Heart left ventricle (tissue), 16 donors: ENCODE results near the gene C6orf132. TPM values are rescaled to one million over a fixed set of nuclear protein-coding genes. Genes with fewer than 3 reads are reported as not detected.
A peak's percentile ranks its signal among the peaks of the same experiment; 100 is the strongest.

ENCODE experiments used
- ATAC-seq, 4 donors: fragments of 200-7000 bp; cut with Tn5 transposase; one replicate each; pipeline ENCODE4 v1.9.1; 2020 to 2022; ENCODE audit warnings: moderate library complexity in 4 of 4, mild to moderate bottlenecking in 3 of 4, moderate number of reproducible peaks in 1 of 4
- DNase-seq, 5 donors: peaks; one replicate each; pipeline ENCODE4 v3.0.0-alpha.2; 2020
- H3K27ac ChIP-seq, 12 donors: fragments of 200-600 bp; sonication (generic) in 4 of 12; one replicate each; pipeline versions ENCODE4 v1.5.0 to v1.8.0; 2016 to 2022; ENCODE audit warnings: mild to moderate bottlenecking in 2 of 12
- H3K27me3 ChIP-seq, 9 donors: fragments of 200-600 bp; sonication (generic) in 2 of 9; one replicate each; pipeline versions ENCODE4 v1.5.1 to v1.8.0; 2016 to 2022; ENCODE audit warnings: mild to moderate bottlenecking in 3 of 9
- H3K36me3 ChIP-seq, 9 donors: fragments of 200-600 bp; sonication (generic) in 2 of 9; one replicate each; pipeline versions ENCODE4 v1.5.0 to v1.8.0; 2018 to 2022; ENCODE audit warnings: mild to moderate bottlenecking in 2 of 9
- H3K4me1 ChIP-seq, 12 donors: fragments of 200-600 bp; sonication (generic) in 4 of 12; one replicate each; pipeline versions ENCODE4 v1.5.0 to v1.8.0; 2016 to 2022; ENCODE audit warnings: mild to moderate bottlenecking in 3 of 12
- H3K4me3 ChIP-seq, 12 donors: fragments of 200-600 bp; sonication (generic) in 4 of 12; one replicate each; pipeline versions ENCODE4 v1.5.0 to v1.8.0; 2017 to 2022; ENCODE audit warnings: mild to moderate bottlenecking in 9 of 12, moderate library complexity in 4 of 12
- H3K9me3 ChIP-seq, 12 donors: fragments of 200-600 bp; sonication (generic) in 4 of 12; one replicate each; pipeline versions ENCODE4 v1.5.0 to v1.8.0; 2016 to 2022; ENCODE audit warnings: mild to moderate bottlenecking in 1 of 12
- CTCF ChIP-seq, 12 donors: fragments of 200-600 bp; sonication (generic) in 4 of 12; IDR thresholded peaks; one replicate each; pipeline versions ENCODE4 v1.5.0 to v1.8.0; 2018 to 2022; ENCODE audit warnings: antibody characterized with exemption in 12 of 12, mild to moderate bottlenecking in 5 of 12
- POLR2A ChIP-seq, 2 donors: fragments of 450-650 bp; IDR thresholded peaks; one replicate each; pipeline ENCODE4 v1.6.1; 2017; ENCODE audit warnings: antibody characterized with exemption in 2 of 2, mild to moderate bottlenecking in 2 of 2, moderate library complexity in 2 of 2
- WGBS, 4 donors: extraction: QIAGEN DNeasy Blood & Tissue Kit in 2 of 4; methylation state at CpG; one replicate each; pipeline versions ENCODE4 v1.1.5 to v1.1.7; 2013 to 2018; 5-methylcytosine and 5-hydroxymethylcytosine counted together
- intact Hi-C, 10 donors: fragments of 100-400 bp; cut with DNase I; formaldehyde crosslinking; loops; one replicate each; pipeline versions ENCODE4 v1.11.1 to v1.14.2; 2022
- polyA plus RNA-seq, 2 donors: library from polyadenylated mRNA; stranded (reverse); fragments of 200-250 nt; gene quantifications; one replicate each; pipeline ENCODE4 v1.2.3, GENCODE V29; 2013
- total RNA-seq, 9 donors: library from RNA; depleted of rRNA in 2 of 9; stranded (reverse); fragments of >200 nt in 2 of 9; fragmentation: NEBNext Ultra II Directional in 3 of 9; extraction: Animal tissue kit (Norgen Biotek cat#: 25700) in 3 of 9; gene quantifications; one replicate each; pipeline versions ENCODE4 v1.1.0 to v1.2.4, GENCODE V29; 2016 to 2023
- donor health status: ischemic (EF 13 %, LVEDD 7.1; RV severe dilation, severe dysfunction).
- donor health status: healthy with polysubstance abuse.
- donor health status: DM: no; HTN: yes; CAD: no.
- donor health status: DM: no; HTN: no; CAD: no.
- donor health status: ischemic (EF 25% LVEDD 6.9; RV normal size, moderate dysfunction).
- donor health status: ischemic (EF 25% LVEDD 5.7; RV mildly dilated, moderate dysfunction).
- donor health status: healthy.
- donor health status: DM: yes; HTN: yes; CAD: no.
- donor health status: ischemic (EF 35%, LVEDD 5.7; RV mildly dilated, moderate dysfunction).
- donor health status: nonischemic (EF 11% LVEDD 7.7; RV severe dilation, severe dysfunction).
- donor health status: DM: yes; HTN: yes; CAD: no.
- donor health status: PGD.
- donor health status: ischemic (EF 29% LVEDD 5.4; RV normal size, mild dysfunction).
- donor health status: nonischemic (EF 23%, LVEDD 6.1; RV moderate dilation, normal function).

C6orf132 gene
- total and polyA plus RNA-seq, 11 donors: 0.30 to 5.7 (median 2.2) TPM

GRCh38 chr6:42125231-42125630 lies 17.2 kb downstream of the C6orf132 start:
- H3K4me1 ChIP-seq: peaks cover 0 to 24% (median 5%) of the 10 kb centered on the region in 12 donors
- DNase-seq (no peak), ATAC-seq (no peak)
- TF ChIP-seq POLR2A (IDR thresholded peaks at IDR 0.05): no peak
- no peak for TF ChIP-seq CTCF (IDR thresholded peaks at IDR 0.05)
- no peak overlapping the region for H3K27ac ChIP-seq
- H3K4me3 ChIP-seq: no peak overlapping the region
- H3K36me3 ChIP-seq: no peaks in the 10 kb centered on the region
- H3K9me3 ChIP-seq: no peaks in the 10 kb centered on the region
- 76 to 80% (median 78%) methylated on average over 14 of the region's 14 CpGs for WGBS, 4 donors
- H3K27me3 ChIP-seq: no peaks in the 10 kb centered on the region
- intact Hi-C loops: no loop called here

GRCh38 chr6:42124223-42124836 lies 18.1 kb downstream of the C6orf132 start:
- Histone ChIP-seq H3K36me3 (no peaks in the 10 kb centered on the region), H3K27me3 (no peaks in the 10 kb centered on the region), H3K9me3 (no peaks in the 10 kb centered on the region), H3K27ac (peak overlapping the region in 9 of 12 donors; percentile 9 to 57 (median 38)), H3K4me3 (no peak overlapping the region), H3K4me1 (peaks cover 0 to 21% (median 5%) of the 10 kb centered on the region in 12 donors)
- ATAC-seq (peak in 2 of 4 donors; percentile 30 to 34), DNase-seq (no peak)
- TF ChIP-seq CTCF (IDR thresholded peaks at IDR 0.05) (no peak), POLR2A (IDR thresholded peaks at IDR 0.05) (no peak)
- intact Hi-C loops: no loop called here
- WGBS, 4 donors: 59 to 73% (median 69%) methylated on average over 7 to 9 of the region's 9 CpGs

- Histone ChIP-seq H3K9me3 (no peaks in the 10 kb centered on the region), H3K27ac (peak overlapping the region in 7 of 12 donors; percentile 18 to 57 (median 38)), H3K27me3 (no peaks in the 10 kb centered on the region), H3K36me3 (no peaks in the 10 kb centered on the region), H3K4me1 (peaks cover 0 to 18% (median 3%) of the 10 kb centered on the region in 12 donors), H3K4me3 (no peak overlapping the region)
- intact Hi-C loops: no loop called here
- ATAC-seq (peak in 3 of 4 donors; percentile 15 to 33 (median 22)), DNase-seq (peak in 1 of 5 donors; percentile 64)
- TF ChIP-seq CTCF (IDR thresholded peaks at IDR 0.05): no peak
- TF ChIP-seq POLR2A (IDR thresholded peaks at IDR 0.05): no peak
- WGBS, 4 donors: 64 to 71% (median 68%) methylated on average over 10 to 11 of the region's 11 CpGs
Observed at GRCh38 chr6:42123379-42124103, 18.9 kb downstream of the C6orf132 start.
